HL-60/S4 treated with phorbol 12-myristate 13-acetate at 8.2 ng/mL for 4 days and 3 days (cell line): Measurements from ENCODE around the gene TMEM237.
"Not testable (repeated sequence)": the region's sequence is repeated elsewhere in the genome, so short reads cannot be mapped to it uniquely, and the experiment has no call there.

Experiments used
- in situ Hi-C: fragments of 300-500 bp; cut with MboI; formaldehyde crosslinking; loops from 2 replicates; pipeline ENCODE4 v1.15.0; 2022; ENCODE audit warnings: low sequenced_read_pairs

The TMEM237 gene

GRCh38 chr2:201643216-201643890 is at the start of gene TMEM237:
Gene TMEM237 (minus strand): TSS chr2:201643503. CDS start chr2:201643400, 103 bp downstream.
- in situ Hi-C loops, result no loop called here

GRCh38 chr2:201685156-201685555 is 41.9 kb upstream of the TMEM237 start:
- in situ Hi-C loops, result no loop called here

- in situ Hi-C loops, result no loop called here
These were observed 37.4 kb upstream of the TMEM237 start for GRCh38 chr2:201680743-201681142.

GRCh38 chr2:201678401-201678800 is 35.1 kb upstream of the TMEM237 start:
- in situ Hi-C loops, result no loop called here

- in situ Hi-C loops, result no loop called here
These were observed 32.2 kb upstream of the TMEM237 start for GRCh38 chr2:201675454-201675853.

GRCh38 chr2:201674794-201675193 is 31.5 kb upstream of the TMEM237 start:
- in situ Hi-C loops, result no loop called here

GRCh38 chr2:201674298-201674697 is 31.0 kb upstream of the TMEM237 start:
- in situ Hi-C loops, result no loop called here

- in situ Hi-C loops, result no loop called here
These were observed 30.2 kb upstream of the TMEM237 start for GRCh38 chr2:201673546-201673945.

GRCh38 chr2:201671205-201671604 is 27.9 kb upstream of the TMEM237 start:
- in situ Hi-C loops, result not testable (repeated sequence)

- in situ Hi-C loops, result no loop called here
These were observed 26.6 kb upstream of the TMEM237 start for GRCh38 chr2:201669865-201670264.

- in situ Hi-C loops, result no loop called here
These were observed 25.2 kb upstream of the TMEM237 start for GRCh38 chr2:201668402-201668910.

- in situ Hi-C loops, result no loop called here
These were observed 21.0 kb upstream of the TMEM237 start for GRCh38 chr2:201664334-201664733.

- in situ Hi-C loops, result no loop called here
These were observed 18.1 kb upstream of the TMEM237 start for GRCh38 chr2:201661366-201661765.

- in situ Hi-C loops, result no loop called here
These were observed 17.1 kb upstream of the TMEM237 start for GRCh38 chr2:201660293-201660895.

- in situ Hi-C loops, result no loop called here
These were observed 13.4 kb upstream of the TMEM237 start for GRCh38 chr2:201656740-201657139.

- in situ Hi-C loops, result no loop called here
These were observed 12.8 kb upstream of the TMEM237 start for GRCh38 chr2:201656102-201656501.

GRCh38 chr2:201654616-201655384 is 11.5 kb upstream of the TMEM237 start:
- in situ Hi-C loops, result no loop called here

- in situ Hi-C loops, result no loop called here
These were observed 9.9 kb upstream of the TMEM237 start for GRCh38 chr2:201653221-201653620.

- in situ Hi-C loops, result no loop called here
These were observed 6.1 kb upstream of the TMEM237 start for GRCh38 chr2:201649442-201649841.

- in situ Hi-C loops, result no loop called here
These were observed 4.1 kb upstream of the TMEM237 start for GRCh38 chr2:201647431-201647830.

- in situ Hi-C loops, result no loop called here
These were observed 698 bp upstream of the TMEM237 start for GRCh38 chr2:201644001-201644400.
